Prostate gland (tissue), 2 donors: ENCODE data around the gene ZER1. TPM values are rescaled to one million over a fixed set of nuclear protein-coding genes. Genes with fewer than 3 reads are reported as not detected.

Experiments used
- DNase-seq: peaks from one replicate; pipeline ENCODE4 v3.0.0-alpha.2; 2019; ENCODE audit warnings: low spot score
- H3K27ac ChIP-seq, 2 donors: fragments of 200-600 bp; sonication (generic); 2 replicates each; pipeline ENCODE4 v1.5.1; 2017 to 2019
- H3K27me3 ChIP-seq: fragments of 200-600 bp; sonication (generic); replicated peaks from 2 replicates; pipeline ENCODE4 v1.5.1; 2019; ENCODE audit not compliant: insufficient read depth
- H3K36me3 ChIP-seq, 2 donors: fragments of 200-600 bp; sonication (generic); 1 replicate in 1 of 2; 2 replicates in 1 of 2; pipeline versions ENCODE4 v1.5.1 to v1.8.1; 2017 to 2019
- H3K4me1 ChIP-seq: fragments of 200-600 bp; sonication (generic); replicated peaks from 2 replicates; pipeline ENCODE4 v1.5.1; 2019
- H3K4me3 ChIP-seq, 2 donors: fragments of 200-600 bp; sonication (generic); 2 replicates each; pipeline ENCODE4 v1.5.1; 2017 to 2019
- H3K9me3 ChIP-seq: fragments of 200-600 bp; sonication (generic); 2 replicates; pipeline ENCODE4 v1.5.1; 2017
- CTCF ChIP-seq, 4 experiments: fragments of 200-600 bp in 2 of 4; fragments of 450-650 bp in 2 of 4; sonication (generic) in 2 of 4; IDR thresholded peaks; 1 replicate in 3 of 4; 2 replicates in 1 of 4; pipeline ENCODE4 v1.5.1; 2016 to 2019; ENCODE audit warnings: antibody characterized with exemption in 4 of 4, mild to moderate bottlenecking in 2 of 4, moderate library complexity in 2 of 4
- POLR2A ChIP-seq: fragments of 450-650 bp; IDR thresholded peaks from one replicate; pipeline ENCODE4 v1.6.1; 2016; ENCODE audit warnings: antibody characterized with exemption, mild to moderate bottlenecking
- POLR2AphosphoS5 ChIP-seq: sonication (generic); formaldehyde crosslinking; IDR thresholded peaks from one replicate; pipeline ENCODE4 v1.6.1; 2017; ENCODE audit warnings: antibody characterized with exemption
- WGBS: methylation state at CpG from one replicate; pipeline ENCODE4 v1.1.5; 2018; 5-methylcytosine and 5-hydroxymethylcytosine counted together
- intact Hi-C: fragments of 100-400 bp; cut with DNase I; formaldehyde crosslinking; loops from one replicate; pipeline ENCODE4 v1.14.2; 2022
- total RNA-seq, 2 donors: library from RNA; depleted of rRNA; stranded (reverse); fragments of >200 nt; gene quantifications; one replicate each; pipeline ENCODE4 v1.1.0, GENCODE V29; 2016

ZER1 gene
- total RNA-seq, 2 donors from 2014 or later: 86.6 to 122 TPM

GRCh38 chr9:128723866-128724743, 47.6 kb downstream of the ZER1 start, which contains the start of gene ZDHHC12:
TSS of gene ZDHHC12 (minus strand) at chr9:128724127. CDS start at chr9:128724093, 34 bp downstream.
- H3K4me1 ChIP-seq: no peaks in the 10 kb centered on the region
- H3K36me3 ChIP-seq: no peaks in the 10 kb centered on the region
- DNase-seq: peak; percentile 100
- TF ChIP-seq POLR2A (peak; percentile 68), CTCF (IDR thresholded peaks at IDR 0.05) (no peak), POLR2AphosphoS5 (peak; percentile 89)
- peak within 1 kb of the TSS; percentile 76 to 81 for H3K27ac ChIP-seq
- H3K27me3 ChIP-seq: no peaks in the 10 kb centered on the region
- intact Hi-C loops: no loop called here
- no peaks in the 10 kb centered on the region for H3K9me3 ChIP-seq
- WGBS: 3% methylated on average over 45 of the region's 68 CpGs
- H3K4me3 ChIP-seq: peak within 1 kb of the TSS; percentile 56

DNA sequence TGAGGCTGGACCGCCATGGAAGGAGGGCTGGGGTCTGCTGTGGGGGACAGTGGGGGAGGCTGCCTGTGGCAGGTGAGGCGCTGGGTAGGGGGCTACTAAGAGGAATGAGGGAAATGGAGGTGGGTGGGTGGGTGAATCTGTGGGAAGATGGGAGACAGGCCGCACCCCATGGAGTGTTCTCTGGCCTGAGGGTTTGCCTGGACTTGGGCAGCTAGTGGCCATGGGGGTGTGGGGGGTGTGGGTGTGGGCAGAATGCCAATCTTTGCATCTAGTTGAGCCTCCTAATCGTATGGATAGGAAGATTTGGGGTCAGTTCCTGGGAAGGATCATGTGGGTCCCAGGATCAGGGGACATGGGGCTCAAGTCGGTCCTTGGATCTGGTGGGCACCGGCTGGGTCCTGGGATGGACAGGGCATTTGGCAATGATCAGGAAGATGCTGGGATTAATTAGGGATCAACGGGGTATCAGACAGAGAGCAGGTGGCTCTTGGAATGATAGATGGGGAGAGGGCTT, 48.3 kb downstream of the ZER1 start:
- intact Hi-C loops: no loop called here
- no peak for DNase-seq
- H3K27ac ChIP-seq: peak overlapping the region; percentile 76 to 81
- H3K9me3 ChIP-seq: no peaks in the 10 kb centered on the region
- H3K36me3 ChIP-seq: no peaks in the 10 kb centered on the region
- no peaks in the 10 kb centered on the region for H3K4me1 ChIP-seq
- TF ChIP-seq POLR2AphosphoS5 (no peak), POLR2A (no peak), CTCF (IDR thresholded peaks at IDR 0.05) (no peak)
- H3K27me3 ChIP-seq: no peaks in the 10 kb centered on the region
- WGBS: 37% methylated on average over 7 of the region's 7 CpGs
- H3K4me3 ChIP-seq: peak overlapping the region; percentile 56

- peak overlapping the region; percentile 76 to 81 for H3K27ac ChIP-seq
- 56% methylated on average over 9 of the region's 9 CpGs for WGBS
- intact Hi-C loops: no loop called here
Observed at GRCh38 chr9:128722380-128723351, 49.1 kb downstream of the ZER1 start.

DNA sequence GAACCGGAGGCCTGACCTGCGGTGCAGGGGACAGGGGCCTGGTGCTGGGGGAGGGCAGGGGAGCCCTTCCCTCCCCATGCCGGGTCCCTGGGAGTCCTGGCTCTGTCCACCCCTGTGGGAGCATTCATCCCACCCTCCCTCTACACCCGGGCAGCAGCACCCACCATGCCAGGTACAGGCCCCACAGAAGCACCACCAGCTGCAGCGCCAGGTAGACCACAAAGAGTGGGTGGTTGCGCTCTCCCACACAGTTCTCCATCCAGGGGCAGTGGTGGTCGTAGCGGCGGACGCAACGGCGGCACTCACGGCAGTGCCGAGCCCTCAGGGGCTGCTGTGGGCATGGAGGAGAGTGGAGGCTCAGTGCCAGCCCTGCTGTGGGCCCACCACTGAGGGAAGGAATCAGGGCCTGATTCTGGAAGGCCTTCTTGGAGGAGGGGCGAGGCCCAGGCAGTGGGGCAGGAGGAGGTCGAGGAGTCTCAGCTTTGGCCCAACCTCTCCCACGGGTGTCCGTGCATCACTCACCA, 50.2 kb downstream of the ZER1 start:
- no peak for TF ChIP-seq POLR2A
- no peak for TF ChIP-seq POLR2AphosphoS5
- no peak for TF ChIP-seq CTCF (IDR thresholded peaks at IDR 0.05)
- WGBS: 91% methylated on average over 17 of the region's 18 CpGs
- Histone ChIP-seq H3K36me3 (no peaks in the 10 kb centered on the region), H3K4me3 (no peak overlapping the region), H3K9me3 (no peaks in the 10 kb centered on the region), H3K27me3 (no peaks in the 10 kb centered on the region), H3K27ac (no peak overlapping the region), H3K4me1 (no peaks in the 10 kb centered on the region)
- intact Hi-C loops: no loop called here
- DNase-seq: no peak

More at GRCh38 chr9:128722380-128723351, 49.1 kb downstream of the ZER1 start:
- no peak overlapping the region for H3K4me3 ChIP-seq
- no peaks in the 10 kb centered on the region for H3K36me3 ChIP-seq
- no peak for DNase-seq
- no peaks in the 10 kb centered on the region for H3K9me3 ChIP-seq
- H3K27me3 ChIP-seq: no peaks in the 10 kb centered on the region
- no peaks in the 10 kb centered on the region for H3K4me1 ChIP-seq
- TF ChIP-seq POLR2AphosphoS5 (no peak), POLR2A (no peak), CTCF (IDR thresholded peaks at IDR 0.05) (no peak)
